GM19438 (cell line): ENCODE results near the gene UBN2.

Source experiments
- ATAC-seq: cut with Tn5 transposase; IDR thresholded peaks from one replicate; pipeline ENCODE4 v1.9.1; 2021; ENCODE audit warnings: low read depth; ENCODE audit not compliant: unreplicated experiment

UBN2 gene

DNA sequence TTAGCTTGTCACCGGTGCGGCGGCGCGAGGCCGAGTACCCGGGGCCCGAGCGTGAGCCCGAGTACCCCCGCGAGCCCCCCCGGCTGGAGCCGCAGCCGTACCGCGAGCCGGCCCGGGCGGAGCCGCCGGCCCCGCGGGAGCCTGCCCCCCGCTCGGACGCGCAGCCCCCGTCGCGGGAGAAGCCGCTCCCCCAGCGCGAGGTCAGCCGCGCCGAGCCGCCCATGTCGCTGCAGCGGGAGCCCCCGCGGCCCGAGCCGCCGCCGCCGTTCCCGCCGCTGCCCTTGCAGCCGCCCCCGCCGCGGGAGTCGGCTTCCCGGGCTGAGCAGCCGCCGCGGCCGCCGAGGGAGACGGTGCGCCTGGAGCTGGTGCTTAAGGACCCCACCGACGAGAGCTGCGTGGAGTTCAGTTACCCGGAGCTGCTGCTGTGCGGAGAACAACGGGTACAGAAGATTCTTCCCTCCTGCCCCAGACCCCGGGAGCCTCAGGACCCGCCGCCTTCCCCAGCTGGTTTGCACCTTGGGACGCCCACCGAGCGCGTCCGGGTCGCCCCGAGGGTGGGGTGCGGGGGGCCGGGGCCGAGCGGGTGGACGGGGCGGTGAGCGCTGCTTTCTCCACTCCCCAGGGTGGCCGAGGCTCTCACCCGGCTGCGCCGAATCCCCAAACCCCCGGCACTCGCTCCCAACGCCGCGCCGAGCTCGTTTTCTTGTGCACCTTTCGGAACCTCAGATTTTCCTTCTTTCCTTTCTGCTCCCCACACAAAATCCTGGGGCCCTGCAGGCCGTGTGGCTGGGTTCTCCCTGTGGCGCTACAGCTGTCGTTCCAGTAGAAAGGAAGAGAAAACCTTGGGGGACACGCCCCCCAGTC, 708 bp downstream of the UBN2 start:
- ATAC-seq, result peak; percentile 31

DNA sequence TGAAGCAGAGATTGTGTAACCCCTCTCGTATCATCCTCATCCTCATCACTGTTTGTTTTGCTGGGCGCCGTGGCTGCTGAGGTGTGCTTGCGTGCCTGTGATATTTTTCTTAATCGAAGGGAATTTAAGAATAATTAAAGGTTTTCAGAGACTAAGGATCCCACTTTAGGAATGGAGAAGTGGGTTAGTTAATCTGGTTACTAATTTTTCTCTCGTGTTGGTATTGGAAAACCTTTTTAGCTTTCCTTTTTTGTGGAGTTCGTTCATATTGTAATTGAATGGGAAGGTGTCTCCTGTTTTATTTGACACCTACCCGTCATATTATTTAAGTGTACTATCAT, 1.3 kb downstream of the UBN2 start:
- no peak for ATAC-seq

DNA sequence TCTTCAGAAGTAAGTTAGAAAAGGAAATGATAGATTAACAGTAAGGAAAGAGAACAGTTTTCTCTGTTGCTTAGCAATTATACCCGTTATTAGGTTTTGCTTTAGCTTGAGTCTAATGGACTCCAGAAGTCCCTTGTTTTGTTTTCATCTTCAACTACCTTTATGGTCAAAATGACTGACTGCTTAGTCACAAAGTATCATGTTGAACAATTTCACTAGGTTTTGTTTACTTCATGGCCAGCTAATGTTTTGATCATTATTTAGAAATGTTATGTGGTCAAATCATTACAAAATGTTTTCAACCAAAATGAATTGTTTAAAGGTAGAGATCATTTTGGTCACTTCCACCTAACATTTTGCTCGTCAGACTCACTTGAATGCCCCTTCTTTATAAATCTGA, 1.9 kb downstream of the UBN2 start:
- ATAC-seq, result no peak

DNA sequence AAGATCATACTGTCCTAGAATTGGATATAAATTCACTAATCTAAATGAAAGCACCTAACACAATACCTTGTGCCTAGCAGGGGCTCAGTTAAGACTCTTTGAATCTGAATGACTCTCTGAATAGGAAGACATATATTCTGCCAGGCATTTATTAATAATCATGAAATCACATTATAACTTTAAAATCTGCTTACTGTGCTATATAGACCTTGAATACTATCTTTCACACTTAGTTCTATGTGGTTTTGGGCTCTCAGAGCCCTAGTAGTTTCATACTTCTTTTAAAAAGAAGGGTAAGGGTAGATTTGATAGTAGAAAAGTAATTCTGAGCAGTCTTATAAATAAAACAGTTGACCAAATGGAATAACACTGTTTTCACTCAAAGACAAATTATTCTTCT, 10.2 kb downstream of the UBN2 start:
- no peak for ATAC-seq

DNA sequence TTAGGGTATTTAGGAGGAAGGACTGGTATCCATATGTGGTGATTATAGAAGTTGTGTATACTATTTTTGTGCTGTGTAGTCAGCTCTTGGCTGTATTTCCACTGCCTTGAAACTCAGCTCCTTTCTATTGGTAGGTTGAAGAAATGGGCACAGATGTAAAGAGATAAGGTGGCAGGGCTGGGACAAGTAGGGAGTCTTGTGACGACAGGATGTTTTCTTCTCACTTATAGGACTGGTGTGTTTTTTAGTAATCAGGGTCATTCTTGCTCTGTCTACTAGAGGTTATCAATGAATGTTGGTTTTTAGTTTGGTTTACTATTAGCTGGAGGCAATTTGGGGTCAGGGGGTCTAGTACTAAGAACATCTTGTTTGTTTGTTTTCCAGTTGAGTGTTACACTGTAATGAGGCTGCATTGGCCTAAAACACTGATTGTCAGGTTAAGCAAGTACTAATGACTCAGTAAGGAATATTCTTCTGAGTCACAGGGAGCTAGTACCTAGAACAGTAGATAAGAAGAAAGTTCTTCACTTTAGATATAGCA, 11.8 kb downstream of the UBN2 start:
- ATAC-seq, result no peak

DNA sequence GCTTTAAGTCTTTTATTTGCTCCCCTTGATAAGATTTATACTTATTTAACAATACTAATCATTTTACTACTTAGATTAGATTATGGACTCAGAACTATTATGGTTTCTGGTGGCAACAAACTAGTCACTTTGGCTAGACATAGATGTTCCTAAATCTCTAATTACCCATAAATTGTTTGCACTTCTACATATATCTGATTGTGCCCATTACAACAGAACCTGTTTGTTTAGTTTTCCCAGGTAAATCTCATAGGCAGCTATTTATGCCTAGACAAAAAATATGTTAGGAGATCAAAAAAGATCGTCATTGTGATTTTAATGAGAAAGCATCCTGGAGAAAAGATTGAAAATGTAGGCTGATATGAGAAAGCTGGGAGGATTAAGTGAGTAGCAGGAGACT, 14.4 kb downstream of the UBN2 start:
- ATAC-seq, result no peak

DNA sequence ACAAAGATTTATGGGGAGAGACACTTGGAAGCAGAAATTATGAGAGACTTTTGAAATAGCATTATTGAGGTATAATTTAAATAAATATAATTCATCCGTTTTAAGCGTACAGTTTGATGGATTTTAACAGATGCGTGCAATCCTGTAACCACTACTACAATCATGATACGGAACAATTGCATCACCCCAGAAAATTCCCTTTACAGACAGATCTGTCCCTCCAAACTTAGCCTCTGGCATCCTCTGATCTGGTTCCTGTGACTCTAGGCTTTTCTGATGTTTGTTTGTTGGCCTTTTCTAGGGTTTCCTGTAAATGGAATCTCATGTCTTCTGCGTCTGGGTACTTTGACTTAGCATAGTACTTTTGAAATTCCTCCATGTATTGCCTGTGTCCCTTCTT, 15.5 kb downstream of the UBN2 start:
- no peak for ATAC-seq

DNA sequence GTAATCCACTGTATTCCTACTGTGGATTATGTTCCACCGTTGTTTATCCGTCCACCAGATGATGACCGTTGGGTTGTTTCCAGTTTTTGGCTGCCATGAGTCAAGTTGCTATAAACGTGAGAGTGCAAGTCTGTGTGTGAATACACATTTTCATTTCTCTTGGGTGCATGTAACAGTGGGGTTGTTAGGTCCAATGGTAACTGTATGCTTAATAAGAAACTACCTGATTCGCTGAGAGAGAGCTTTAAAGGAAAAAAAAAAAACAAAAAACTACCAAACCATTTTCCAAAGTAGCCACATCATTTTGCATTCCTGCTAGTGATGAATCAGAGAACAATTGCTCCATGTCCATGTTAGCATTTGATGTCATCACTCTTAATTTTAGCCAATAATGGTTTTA, 15.9 kb downstream of the UBN2 start:
- ATAC-seq, result no peak

DNA sequence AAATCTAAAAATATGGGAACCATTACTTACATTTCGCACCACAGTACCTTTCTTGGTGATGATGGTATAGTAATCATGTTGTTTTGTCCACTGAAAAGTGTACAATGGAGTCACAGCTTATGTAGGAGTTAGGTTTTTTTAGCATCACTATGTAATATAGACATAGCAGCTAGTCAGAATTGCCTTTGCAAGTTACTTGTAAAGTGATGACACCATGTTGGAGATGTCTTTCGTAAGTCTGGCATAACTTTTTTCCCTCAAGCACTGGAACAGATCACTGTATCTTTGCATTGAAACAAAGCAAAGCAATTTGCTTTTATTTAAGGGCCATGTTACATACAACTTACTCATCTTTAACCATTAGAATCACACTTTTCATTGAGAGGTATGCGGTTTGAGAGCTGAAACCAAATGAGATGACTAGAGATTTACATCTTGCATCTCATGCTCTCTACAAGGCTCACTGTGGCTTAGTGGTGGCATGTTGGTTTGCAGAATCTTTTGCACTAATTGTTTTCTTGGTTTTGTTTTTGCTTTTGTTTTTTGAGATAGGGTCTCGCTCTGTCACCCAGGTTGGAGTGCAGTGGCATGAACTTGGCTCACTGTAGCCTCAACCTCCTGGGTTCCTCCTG, 18.3 kb downstream of the UBN2 start:
- ATAC-seq, result no peak

DNA sequence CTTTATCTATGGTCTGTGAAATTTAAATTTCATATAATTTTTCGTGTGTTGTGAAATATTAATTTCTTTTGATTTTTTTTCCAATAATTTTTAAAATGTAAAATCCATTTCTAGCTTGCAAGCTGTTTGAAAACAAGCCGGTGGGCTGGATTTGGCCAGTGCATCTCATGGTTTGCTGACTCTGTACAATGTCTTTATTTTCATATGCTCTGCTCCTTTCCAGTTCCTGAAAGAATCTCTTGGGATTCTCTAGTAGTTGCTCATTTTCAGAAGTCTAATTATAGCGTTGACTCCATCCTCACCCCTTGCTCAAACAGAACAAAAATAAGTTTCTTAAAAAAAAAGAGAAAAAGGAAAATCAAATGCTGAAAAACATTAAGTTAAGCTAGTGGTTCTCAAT, 21.4 kb downstream of the UBN2 start:
- ATAC-seq, result no peak

DNA sequence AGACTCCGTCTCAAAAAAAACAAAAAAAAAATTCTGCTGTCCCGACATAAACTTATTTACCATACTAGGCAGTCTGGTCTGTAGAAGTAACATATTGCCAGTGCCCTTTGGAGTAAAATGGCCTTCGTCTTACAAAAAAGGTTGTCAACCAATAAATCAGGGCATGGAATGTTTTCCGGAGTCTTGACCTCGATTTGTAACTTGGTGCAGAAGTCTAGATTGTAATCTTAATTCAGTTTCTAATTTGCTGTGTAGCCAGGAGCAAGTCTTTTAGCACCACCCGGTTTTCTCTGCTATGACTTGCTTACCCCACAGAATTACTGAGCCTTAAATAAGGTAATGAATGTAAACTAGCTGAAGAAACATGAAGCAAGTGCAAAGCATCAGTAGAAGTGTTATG, 23.2 kb downstream of the UBN2 start:
- no peak for ATAC-seq

DNA sequence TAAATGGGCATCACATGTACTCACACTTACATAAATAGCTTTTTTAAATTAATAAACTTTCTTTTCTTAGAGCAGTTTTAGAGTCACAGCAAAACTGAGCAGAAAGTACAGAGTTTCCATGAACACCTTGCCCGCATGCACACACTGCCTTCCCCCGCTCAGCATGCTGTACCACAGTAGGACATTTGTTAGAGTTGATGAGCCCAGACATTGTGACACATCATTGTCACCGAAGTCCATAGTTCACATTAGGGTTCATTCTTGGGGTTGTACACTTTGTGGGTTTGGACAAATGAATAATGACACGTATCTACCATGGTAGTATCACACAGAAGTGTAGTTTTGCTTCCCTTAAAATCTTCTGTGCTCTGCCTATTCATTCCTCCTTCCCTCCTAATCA, 23.7 kb downstream of the UBN2 start:
- no peak for ATAC-seq

DNA sequence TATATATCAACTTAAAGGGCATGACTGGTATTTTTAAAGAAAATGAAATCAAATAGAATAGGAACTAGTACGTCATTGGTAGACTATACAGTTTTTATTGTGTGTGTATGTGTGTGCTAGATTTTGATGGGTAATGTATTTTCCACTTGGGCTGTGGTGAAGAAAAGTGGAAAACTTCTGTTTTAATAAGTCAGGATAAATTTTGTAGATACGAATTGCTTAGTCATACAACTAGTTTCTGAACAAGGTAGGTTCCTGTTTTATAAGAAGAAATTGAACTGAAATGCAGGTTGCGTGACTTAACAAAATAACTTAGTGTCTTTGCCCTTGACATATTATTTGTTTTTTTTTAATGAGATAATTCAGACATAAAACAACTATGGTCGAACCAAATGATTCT, 24.3 kb downstream of the UBN2 start:
- ATAC-seq, result no peak

DNA sequence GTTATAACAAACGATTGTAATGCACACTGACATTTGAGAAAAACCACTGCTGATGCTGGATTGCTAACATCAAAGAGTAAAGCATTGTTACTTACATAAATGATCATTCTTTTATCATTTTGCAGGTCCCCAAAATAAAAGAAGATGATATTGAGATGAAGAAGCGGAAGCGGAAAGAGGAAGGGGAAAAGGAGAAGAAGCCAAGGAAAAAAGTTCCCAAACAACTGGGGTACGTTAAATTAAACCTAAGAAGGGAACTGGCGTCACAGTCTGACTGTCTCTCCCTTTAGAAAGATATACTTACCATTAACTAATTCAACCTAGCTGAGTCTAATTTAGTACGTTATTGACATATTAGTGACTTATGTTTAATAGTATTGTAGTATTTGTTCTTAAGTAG, 28.1 kb downstream of the UBN2 start:
- no peak for ATAC-seq

DNA sequence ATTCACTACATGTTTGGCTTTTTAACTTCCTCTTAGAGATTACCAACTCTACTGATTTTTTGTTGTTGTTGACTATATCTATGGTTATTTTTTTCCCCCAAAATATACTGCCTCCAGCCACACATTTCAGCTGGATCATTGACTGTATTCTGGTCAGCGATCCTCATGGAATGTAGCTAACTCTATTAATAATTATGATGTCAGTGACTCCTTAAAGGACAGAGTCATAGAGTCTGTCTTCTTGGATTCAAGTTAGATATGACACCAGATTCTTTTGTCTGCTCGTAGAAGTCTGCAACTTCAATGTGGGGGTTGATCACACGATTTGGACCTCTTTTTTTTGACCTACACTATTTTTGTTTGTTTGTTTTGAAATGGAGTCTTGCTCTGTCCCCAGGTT, 33.2 kb downstream of the UBN2 start:
- no peak for ATAC-seq

DNA sequence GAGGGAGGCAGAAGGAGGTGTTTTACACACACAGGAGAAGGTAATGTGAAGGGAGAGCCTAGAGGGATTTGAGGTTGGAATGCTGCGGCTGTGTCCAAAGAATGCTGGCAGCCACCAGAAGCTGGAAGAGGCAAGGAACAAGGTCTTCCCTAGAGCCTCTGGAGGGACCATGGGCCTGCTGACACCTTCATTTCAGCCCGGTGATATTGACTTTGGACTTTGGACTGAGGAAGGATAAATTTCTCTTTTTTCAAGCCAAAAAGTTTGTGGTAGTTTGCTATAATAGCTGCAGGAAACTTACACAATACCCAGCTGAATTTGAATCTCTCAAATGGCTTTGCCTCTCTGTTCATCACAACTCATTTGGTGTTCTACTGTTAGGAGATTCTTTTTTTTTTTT, 34.6 kb downstream of the UBN2 start:
- ATAC-seq, result no peak

DNA sequence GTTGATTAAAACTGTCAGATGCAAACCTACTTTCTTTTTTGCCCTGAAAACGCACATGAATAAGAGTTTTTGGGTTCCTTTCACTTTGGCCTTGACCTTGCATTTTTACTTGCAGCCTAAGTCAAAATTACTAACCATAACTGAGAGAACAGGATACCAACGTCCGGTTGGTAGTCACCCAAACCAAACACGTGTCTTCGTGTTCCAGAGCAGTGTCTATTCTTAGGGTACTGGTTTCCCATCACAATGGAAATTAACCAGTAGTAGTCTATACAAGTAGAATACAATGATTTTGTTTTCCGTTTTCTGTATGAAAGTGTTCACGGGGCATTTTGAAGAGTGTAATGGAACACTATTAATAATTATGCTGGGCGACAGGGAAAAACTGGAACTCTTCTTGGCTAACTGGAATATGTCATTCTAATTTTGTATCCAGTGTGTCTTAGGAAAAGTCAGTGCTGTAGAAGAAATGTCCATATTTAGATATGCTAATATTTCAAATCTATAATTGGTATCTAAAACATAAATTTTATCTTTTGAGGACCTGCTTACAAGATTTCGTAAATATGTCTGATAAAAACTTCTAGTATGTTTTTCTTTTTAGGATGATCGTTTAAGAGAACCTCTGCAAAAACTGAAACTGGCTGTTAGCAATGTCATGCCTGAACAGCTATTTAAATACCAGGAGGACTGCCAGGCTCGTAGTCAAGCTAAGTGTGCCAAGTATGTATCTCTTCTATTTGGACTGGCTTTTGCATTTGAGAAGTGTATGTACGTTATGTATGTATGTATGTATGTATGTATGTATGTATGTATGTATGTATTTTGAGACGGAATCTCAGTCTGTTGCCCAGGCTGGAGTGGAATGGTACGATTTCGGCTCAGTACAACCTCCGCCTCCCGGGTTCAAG, 40.9 kb downstream of the UBN2 start:
- ATAC-seq, result no peak

DNA sequence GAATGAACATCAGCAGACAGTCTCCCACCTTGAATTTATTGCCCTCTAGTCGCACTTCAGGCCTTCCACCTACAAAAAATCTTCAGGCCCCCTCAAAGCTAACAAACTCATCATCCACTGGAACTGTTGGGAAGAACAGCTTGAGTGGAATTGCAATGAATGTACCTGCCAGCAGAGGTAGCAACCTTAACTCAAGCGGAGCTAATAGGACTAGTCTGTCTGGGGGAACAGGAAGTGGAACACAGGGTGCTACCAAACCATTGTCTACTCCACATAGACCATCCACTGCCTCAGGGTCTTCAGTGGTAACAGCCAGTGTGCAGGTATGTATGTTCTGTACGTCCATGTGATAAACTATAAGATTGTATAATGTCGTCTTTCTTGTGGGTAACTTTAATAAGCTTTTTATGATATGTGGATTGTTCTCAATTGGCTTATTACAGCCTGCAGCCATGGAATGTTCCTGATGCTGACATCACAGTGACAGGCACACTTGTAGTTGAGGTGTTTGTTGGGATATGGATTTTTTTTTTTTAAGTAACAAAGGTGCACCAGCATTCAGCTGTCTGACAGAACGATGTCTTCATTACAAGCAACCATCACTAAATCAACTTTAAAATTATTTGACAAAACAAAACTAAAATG, 53.3 kb downstream of the UBN2 start:
- no peak for ATAC-seq

DNA sequence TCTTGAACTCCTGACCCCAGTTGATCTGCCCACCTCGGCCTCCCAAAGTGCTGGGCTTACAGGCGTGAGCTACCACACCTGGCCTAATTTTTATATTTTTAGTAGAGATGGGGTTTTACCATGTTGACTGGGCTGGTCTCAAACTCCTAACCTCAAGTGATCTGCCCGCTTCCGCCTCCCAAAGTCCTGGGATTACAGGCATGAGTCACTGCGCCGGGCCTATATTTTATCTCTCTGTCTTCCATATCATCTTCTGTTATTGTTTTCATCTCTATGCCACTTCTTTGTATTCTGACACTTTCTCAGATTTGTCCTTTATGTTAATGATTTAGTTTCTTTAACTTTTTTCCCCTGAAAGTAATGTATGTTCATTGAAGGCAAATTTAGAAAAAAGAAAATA, 55.1 kb downstream of the UBN2 start:
- no peak for ATAC-seq

DNA sequence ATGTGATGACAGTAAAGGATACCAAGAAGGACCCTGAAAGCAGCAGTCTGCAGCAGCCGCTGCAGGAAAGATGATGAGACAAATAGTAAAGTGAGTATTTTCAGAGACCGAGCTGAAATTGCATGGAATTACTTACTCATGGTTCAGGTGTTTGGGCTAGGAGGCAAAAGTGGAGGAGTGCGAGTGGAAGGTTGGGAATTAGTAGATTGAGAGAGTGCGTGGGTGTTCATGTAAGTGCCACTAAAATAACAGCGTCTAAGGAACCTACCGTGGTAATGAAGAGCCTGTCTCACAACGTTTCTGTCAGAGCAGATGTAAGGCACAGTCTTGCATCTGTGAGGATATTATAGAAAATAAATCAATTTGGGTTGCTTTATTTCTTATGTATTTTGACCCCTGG, 61.8 kb downstream of the UBN2 start:
- no peak for ATAC-seq

DNA sequence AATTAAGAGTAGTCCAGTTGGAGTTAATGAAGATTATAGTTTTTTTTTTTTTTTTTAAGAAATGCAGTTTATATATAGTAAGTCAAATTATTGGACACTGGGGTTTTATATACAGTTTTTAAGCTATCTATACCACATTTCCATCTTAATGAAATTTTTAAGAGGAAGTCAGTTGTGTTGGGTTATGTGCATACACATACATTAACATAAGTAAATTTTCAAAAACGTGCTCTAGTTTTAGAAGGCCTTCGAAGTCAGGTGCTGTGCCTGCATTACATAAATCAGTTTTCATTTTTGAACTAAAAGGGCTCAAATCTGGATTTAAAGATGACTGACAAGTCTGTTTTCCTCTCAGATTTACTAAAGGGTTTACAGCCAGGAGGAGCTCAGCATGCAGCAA, 62.5 kb downstream of the UBN2 start:
- no peak for ATAC-seq
